CD1c-positive myeloid dendritic cell (primary cell): ENCODE measurements around the gene KRTAP10-8.
"Not testable (repeated sequence)": the region's sequence is repeated elsewhere in the genome, so short reads cannot be mapped to it uniquely, and the experiment has no call there.

Source experiments
- DNase-seq: peaks from one replicate; pipeline ENCODE4 v3.0.0-alpha.2; 2016; ENCODE audit errors: extremely low spot score

KRTAP10-8 gene

GRCh38 chr21:44618504-44618903 is 6.6 kb downstream of the KRTAP10-8 start:
- DNase-seq = peak; percentile 20

GRCh38 chr21:44618909-44619308 is 7.0 kb downstream of the KRTAP10-8 start:
- peak; percentile 24 for DNase-seq

- DNase-seq = no peak
Measured at GRCh38 chr21:44619886-44620285, 8.0 kb downstream of the KRTAP10-8 start.

- DNase-seq = no peak
Measured at GRCh38 chr21:44623575-44623974, 11.7 kb downstream of the KRTAP10-8 start.

- no peak for DNase-seq
Measured at GRCh38 chr21:44625756-44626155, 13.9 kb downstream of the KRTAP10-8 start.

- no peak for DNase-seq
Measured at GRCh38 chr21:44626262-44626661, 14.4 kb downstream of the KRTAP10-8 start.

GRCh38 chr21:44626673-44627143 is 14.8 kb downstream of the KRTAP10-8 start, which contains the start of gene KRTAP10-9:
Gene KRTAP10-9, plus strand, starts transcription at chr21:44627093. Its CDS starts 79 bp downstream, at chr21:44627172.
- no peak for DNase-seq

GRCh38 chr21:44627181-44627822 is 15.4 kb downstream of the KRTAP10-8 start:
- not testable (repeated sequence) for DNase-seq

- DNase-seq = not testable (repeated sequence)
Measured at GRCh38 chr21:44627831-44628233, 16.0 kb downstream of the KRTAP10-8 start.

- DNase-seq = no peak
Measured at GRCh38 chr21:44628707-44629391, 17.0 kb downstream of the KRTAP10-8 start.

- DNase-seq = no peak
Measured at GRCh38 chr21:44630440-44630839, 18.6 kb downstream of the KRTAP10-8 start.

- no peak for DNase-seq
Measured at GRCh38 chr21:44632067-44632466, 20.2 kb downstream of the KRTAP10-8 start.

- DNase-seq = no peak
Measured at GRCh38 chr21:44636209-44637017, 24.5 kb downstream of the KRTAP10-8 start.

- DNase-seq = no peak
Measured at GRCh38 chr21:44637018-44637850, 25.4 kb downstream of the KRTAP10-8 start, which contains the start of gene KRTAP10-10. Gene KRTAP10-10, plus strand, starts transcription at chr21:44637356. Its CDS starts 62 bp downstream, at chr21:44637418.

GRCh38 chr21:44637851-44638348 is 26.0 kb downstream of the KRTAP10-8 start:
- DNase-seq = not testable (repeated sequence)

GRCh38 chr21:44638506-44639330 is 26.8 kb downstream of the KRTAP10-8 start:
- DNase-seq = not testable (repeated sequence)

- no peak for DNase-seq
Measured at GRCh38 chr21:44639331-44639655, 27.4 kb downstream of the KRTAP10-8 start.

GRCh38 chr21:44640761-44641160 is 28.9 kb downstream of the KRTAP10-8 start:
- DNase-seq = no peak

GRCh38 chr21:44643741-44644310 is 31.9 kb downstream of the KRTAP10-8 start:
- no peak for DNase-seq

- DNase-seq = no peak
Measured at GRCh38 chr21:44644878-44645277, 33.0 kb downstream of the KRTAP10-8 start.
